HG03342 (cell line): Measurements from ENCODE around the gene AGXT.

Source experiments
- ATAC-seq: cut with Tn5 transposase; IDR thresholded peaks from one replicate; pipeline ENCODE4 v1.9.1; 2021; ENCODE audit warnings: mild to moderate bottlenecking, moderate library complexity; ENCODE audit not compliant: unreplicated experiment

Gene AGXT

GRCh38 chr2:240925191-240925567, 56.6 kb downstream of the AGXT start:
- no peak for ATAC-seq

DNA sequence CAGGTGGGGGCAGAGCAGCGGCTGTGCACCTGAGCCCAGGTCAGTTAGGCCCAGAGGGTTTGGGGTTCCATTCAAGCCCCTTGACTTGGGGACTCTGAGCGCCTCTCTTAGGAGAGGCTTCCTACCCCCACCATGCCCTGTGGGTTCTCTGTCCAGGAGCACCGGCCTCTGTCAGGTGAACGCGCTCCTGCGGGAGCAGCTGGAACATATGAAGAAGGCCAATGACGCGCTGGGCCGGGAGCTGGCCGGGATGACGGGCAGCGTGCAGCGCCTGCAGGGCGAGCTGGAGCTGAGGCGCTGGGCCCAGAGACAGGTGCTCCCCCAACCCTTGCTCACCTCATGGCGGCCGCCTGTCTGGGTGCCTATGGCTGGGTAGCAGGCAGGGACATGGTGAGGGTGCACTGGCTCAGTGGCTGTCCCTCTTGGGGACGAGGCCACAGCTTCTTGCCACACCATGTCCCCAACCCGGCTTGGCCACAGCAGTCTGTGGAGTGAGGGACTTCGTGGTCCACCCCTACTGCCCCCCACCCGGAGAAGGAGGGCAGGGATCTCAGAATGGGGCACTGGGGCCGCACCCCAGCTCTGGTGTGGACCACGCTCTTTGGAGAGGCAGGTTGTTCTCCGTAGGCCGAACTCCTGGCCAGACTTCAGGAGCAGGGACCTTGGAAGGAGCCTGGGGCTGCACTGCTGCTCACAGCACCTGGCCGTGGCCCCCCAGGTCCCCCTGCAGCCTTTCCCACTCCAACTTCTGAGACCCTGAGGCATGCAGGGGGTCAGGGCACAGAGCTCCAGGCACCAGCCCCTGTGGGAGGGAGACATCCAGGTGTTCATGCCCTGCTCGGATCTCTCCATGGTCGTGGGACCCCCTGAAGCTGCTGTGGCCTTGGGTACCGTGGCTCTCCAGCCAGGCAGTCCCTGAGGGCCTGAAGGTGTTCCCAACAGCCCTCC, 57.2 kb downstream of the AGXT start:
- no peak for ATAC-seq

DNA sequence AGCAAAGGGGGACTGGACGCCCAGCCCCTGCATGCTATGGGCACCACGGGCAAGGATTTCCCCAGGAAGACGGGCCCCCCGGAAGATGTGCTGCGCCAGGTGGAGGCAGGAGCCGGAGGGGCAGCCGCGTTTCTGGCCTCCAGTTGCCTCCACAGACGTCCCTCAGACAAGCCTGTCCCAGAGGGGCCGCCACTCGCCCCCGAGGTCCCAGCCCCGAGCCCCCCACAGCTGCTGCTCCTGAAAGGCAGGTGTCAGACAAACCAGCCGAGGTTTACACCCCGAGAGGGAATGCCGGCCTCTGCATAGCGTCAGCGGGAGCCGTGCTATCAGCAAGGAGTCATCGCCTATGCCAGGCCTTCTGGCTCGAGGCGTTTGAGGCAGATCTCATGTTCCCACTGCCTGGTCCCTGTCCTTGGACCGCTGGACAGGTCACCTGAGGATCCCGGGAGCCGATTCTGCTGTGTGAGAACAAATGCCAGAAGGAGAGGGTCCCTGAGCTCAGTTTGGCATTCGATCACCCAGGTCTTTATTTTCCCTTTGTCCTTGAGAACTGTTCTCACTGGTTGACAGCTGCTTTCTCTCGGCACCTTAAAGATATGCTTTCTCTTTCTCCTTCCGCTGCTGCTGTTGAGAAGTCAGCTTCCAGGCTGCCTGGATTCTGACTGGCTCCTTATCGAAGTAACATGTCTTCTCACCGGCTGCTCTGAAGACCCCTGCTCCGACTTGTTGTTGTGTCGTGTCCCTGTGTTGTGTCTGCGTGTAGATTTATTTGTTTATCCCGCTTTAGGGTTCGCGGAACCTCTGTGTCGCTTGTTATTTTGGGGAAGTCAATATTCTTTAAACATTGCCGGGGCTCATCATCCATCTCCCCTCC, 58.1 kb downstream of the AGXT start:
- ATAC-seq, result no peak

DNA sequence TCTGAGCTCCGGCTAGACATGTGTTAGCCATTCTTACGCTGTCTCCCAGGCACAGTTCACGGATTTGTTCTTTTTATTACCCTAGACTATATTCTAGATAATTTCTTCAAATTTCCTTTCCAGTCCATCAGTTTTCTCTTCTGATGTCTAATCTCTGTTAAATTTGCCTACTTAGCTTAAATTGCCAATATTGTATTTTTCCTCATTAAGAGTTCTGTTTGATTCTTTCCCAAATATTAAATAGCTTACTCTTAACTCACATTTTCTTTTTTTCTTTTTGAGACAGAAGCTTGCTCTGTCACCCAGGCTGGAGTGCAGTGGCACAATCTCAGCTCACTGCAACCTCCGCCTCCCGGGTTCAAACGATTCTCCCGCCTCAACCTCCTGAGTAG, 58.8 kb downstream of the AGXT start:
- no peak for ATAC-seq

- no peak for ATAC-seq
These were observed 60.1 kb downstream of the AGXT start for GRCh38 chr2:240928476-240929363.

DNA sequence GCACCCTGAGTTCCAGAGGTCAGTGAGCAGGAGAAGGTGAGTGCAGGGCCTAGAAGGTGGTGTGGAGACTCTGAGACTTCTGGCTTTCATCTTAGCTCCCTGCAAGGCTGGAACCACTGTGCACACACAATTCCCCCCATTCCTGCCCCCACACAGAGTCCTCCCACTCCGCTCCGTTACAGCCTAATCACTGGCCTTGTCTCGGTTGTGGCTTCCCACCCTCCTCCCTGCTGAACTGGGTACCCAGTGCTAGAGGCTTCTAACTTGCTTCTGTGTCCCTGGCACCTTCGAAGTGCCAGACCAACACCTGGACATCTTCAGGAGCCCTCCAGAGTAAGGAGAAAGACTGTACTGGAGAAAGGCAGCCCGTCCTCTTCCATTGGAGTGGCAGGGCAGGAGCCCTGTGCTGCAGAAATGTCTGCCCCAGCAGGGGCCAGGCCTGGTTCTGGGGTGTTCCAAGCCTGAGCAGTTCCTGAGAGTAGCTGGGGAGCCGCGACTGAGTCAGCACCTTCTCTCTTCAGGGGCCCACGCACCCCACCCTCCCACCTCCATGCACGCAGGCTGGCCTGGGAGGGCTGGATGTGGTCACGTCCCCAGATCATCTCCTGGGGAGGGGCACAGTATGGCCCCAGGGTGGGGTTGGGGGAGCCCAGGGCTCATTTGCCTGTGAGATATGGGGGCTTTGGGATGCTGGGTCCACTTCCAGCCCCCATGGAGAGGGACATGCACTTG, 60.9 kb downstream of the AGXT start:
- no peak for ATAC-seq
